H1 (cell line): ENCODE data around the gene PDE8A. TPM values are rescaled to one million over a fixed set of nuclear protein-coding genes. Genes with fewer than 3 reads are reported as not detected.

Experiments
- CTCF ChIA-PET: fragments of 300-600 bp; sonication (Branson Sonifier 250); formaldehyde crosslinking; loops from one replicate; lab custom pipeline; 2021; ENCODE audit not compliant: partially characterized antibody; lab: Charles Lee
- POLR2A ChIA-PET: fragments of 300-600 bp; sonication (Branson Sonifier 250); formaldehyde crosslinking; loops from one replicate; lab custom pipeline; 2021; ENCODE audit warnings: inconsistent platforms; ENCODE audit not compliant: partially characterized antibody; lab: Charles Lee
- DNase-seq, 2 experiments: peaks; one replicate each; pipeline versions ENCODE4 v3.0.0 to v3.0.0-alpha.2; 2010 to 2022; ENCODE audit warnings: low spot score in 2 of 2, low read depth in 1 of 2, mixed read lengths in 1 of 2
- FAIRE-seq: peaks from 2 replicates; lab custom pipeline; 2011; peaks lifted over from hg19 to GRCh38; lab: Jason Lieb, UNC
- H2AFZ ChIP-seq: 2 replicates; pipeline ENCODE4 v1.8.1; 2012; ENCODE audit warnings: low read length, inconsistent platforms
- H2AK5ac ChIP-seq: 2 replicates; pipeline ENCODE4 v1.6.1; 2013; ENCODE audit warnings: low read depth, low read length
- H2BK120ac ChIP-seq: replicated peaks from 2 replicates; pipeline ENCODE3; 2013; ENCODE audit warnings: low read depth, low read length, inconsistent platforms
- H2BK12ac ChIP-seq: 2 replicates; pipeline ENCODE4 v1.6.1; 2013; ENCODE audit warnings: low read depth, low read length
- H2BK15ac ChIP-seq: 2 replicates; pipeline ENCODE4 v1.6.1; 2013; ENCODE audit warnings: low read length
- H2BK20ac ChIP-seq: 2 replicates; pipeline ENCODE4 v1.6.1; 2013; ENCODE audit warnings: low read length
- H2BK5ac ChIP-seq: 2 replicates; pipeline ENCODE4 v1.6.1; 2013; ENCODE audit warnings: low read depth, low read length
- H3K14ac ChIP-seq: 2 replicates; pipeline ENCODE4 v1.6.1; 2013; ENCODE audit warnings: inconsistent platforms; ENCODE audit not compliant: insufficient read length
- H3K18ac ChIP-seq: 2 replicates; pipeline ENCODE4 v1.6.1; 2013; ENCODE audit warnings: low read length; ENCODE audit errors: extremely low read depth
- H3K23ac ChIP-seq: 2 replicates; pipeline ENCODE4 v1.6.1; 2013; ENCODE audit warnings: inconsistent platforms; ENCODE audit not compliant: insufficient read length
- H3K23me2 ChIP-seq: 2 replicates; pipeline ENCODE4 v1.6.1; 2013; ENCODE audit warnings: low read depth, low read length
- H3K27ac ChIP-seq: 2 replicates; pipeline ENCODE4 v1.6.1; 2011; ENCODE audit warnings: low read depth, low read length, inconsistent platforms
- H3K27me3 ChIP-seq, 4 experiments: replicated peaks in 1 of 4; 1 replicate in 1 of 4; 2 replicates in 3 of 4; pipeline versions ENCODE4 v1.6.1 to v1.8.1; 2011 to 2013; ENCODE audit warnings: low read length in 3 of 4, mild to moderate bottlenecking in 3 of 4, inconsistent platforms in 2 of 4, mixed read lengths in 2 of 4, moderate library complexity in 1 of 4; ENCODE audit not compliant: control insufficient read depth in 3 of 4, insufficient read depth in 3 of 4; ENCODE audit errors: extremely low read depth in 1 of 4
- H3K36me3 ChIP-seq, 4 experiments: 2 replicates each; pipeline versions ENCODE4 v1.6.1 to v1.8.1; 2011 to 2013; ENCODE audit warnings: mild to moderate bottlenecking in 4 of 4, low read length in 3 of 4, moderate library complexity in 2 of 4, control low read depth in 1 of 4, inconsistent platforms in 1 of 4; ENCODE audit not compliant: insufficient read depth in 4 of 4, control insufficient read depth in 2 of 4
- H3K4ac ChIP-seq: replicated peaks from 2 replicates; pipeline ENCODE3; 2013; ENCODE audit warnings: low read length, low read depth, mixed read lengths, inconsistent platforms; ENCODE audit not compliant: insufficient read length
- H3K4me1 ChIP-seq, 4 experiments: replicated peaks in 1 of 4; 1 replicate in 1 of 4; 2 replicates in 3 of 4; pipeline versions ENCODE4 v1.6.1 to v1.8.1; 2011 to 2013; ENCODE audit warnings: low read length in 3 of 4, inconsistent platforms in 2 of 4, mixed read lengths in 1 of 4; ENCODE audit not compliant: insufficient read depth in 4 of 4, control insufficient read depth in 3 of 4
- H3K4me2 ChIP-seq, 2 experiments: 2 replicates each; pipeline versions ENCODE4 v1.6.1 to v1.8.1; 2011 to 2013; ENCODE audit warnings: low read depth in 2 of 2, low read length in 2 of 2, control low read depth in 1 of 2, inconsistent platforms in 1 of 2, mild to moderate bottlenecking in 1 of 2; ENCODE audit not compliant: insufficient read depth in 1 of 2
- H3K4me3 ChIP-seq, 4 experiments: fragments of 200-600, 300-600 bp in 1 of 4; sonication (generic), shearing (Covaris generic), sonication (Bioruptor Twin) in 1 of 4; 2 replicates each; pipeline versions ENCODE4 v1.5.1 to v1.8.1; 2011 to 2016; ENCODE audit warnings: low read length in 4 of 4, low read depth in 3 of 4, control low read depth in 2 of 4, inconsistent platforms in 2 of 4, mild to moderate bottlenecking in 2 of 4, mixed read lengths in 1 of 4, moderate library complexity in 1 of 4; ENCODE audit not compliant: insufficient read depth in 2 of 4; ENCODE audit errors: extremely low read depth in 1 of 4
- H3K56ac ChIP-seq: replicated peaks from 2 replicates; pipeline ENCODE3; 2013; ENCODE audit warnings: low read depth, mild to moderate bottlenecking, mixed read lengths, low read length, inconsistent platforms; ENCODE audit not compliant: insufficient read length
- H3K79me1 ChIP-seq: 2 replicates; pipeline ENCODE4 v1.6.1; 2013; ENCODE audit warnings: low read depth, low read length, control low read depth
- H3K79me2 ChIP-seq, 2 experiments: 2 replicates each; pipeline versions ENCODE4 v1.6.1 to v1.8.1; 2012 to 2013; ENCODE audit warnings: low read length in 2 of 2, mild to moderate bottlenecking in 2 of 2, inconsistent platforms in 1 of 2; ENCODE audit not compliant: insufficient read depth in 2 of 2, control insufficient read depth in 1 of 2
- H3K9ac ChIP-seq, 4 experiments: replicated peaks in 1 of 4; 1 replicate in 1 of 4; 2 replicates in 3 of 4; pipeline versions ENCODE4 v1.6.1 to v1.8.1; 2011 to 2013; ENCODE audit warnings: low read depth in 3 of 4, low read length in 3 of 4, control low read depth in 2 of 4, mild to moderate bottlenecking in 2 of 4, moderate library complexity in 2 of 4, inconsistent platforms in 1 of 4; ENCODE audit errors: extremely low read depth in 1 of 4
- H3K9me3 ChIP-seq, 2 experiments: 2 replicates each; pipeline versions ENCODE4 v1.6.1 to v1.8.1; 2012 to 2013; ENCODE audit warnings: mild to moderate bottlenecking in 2 of 2, moderate library complexity in 2 of 2, control low read depth in 1 of 2, inconsistent platforms in 1 of 2, low read depth in 1 of 2, low read length in 1 of 2, mixed read lengths in 1 of 2; ENCODE audit not compliant: insufficient read depth in 2 of 2
- H4K20me1 ChIP-seq, 2 experiments: replicated peaks in 1 of 2; 2 replicates each; pipeline versions ENCODE3 to v1.8.1; 2011 to 2013; ENCODE audit warnings: inconsistent platforms in 2 of 2, low read length in 2 of 2, mild to moderate bottlenecking in 1 of 2; ENCODE audit not compliant: insufficient read depth in 2 of 2, control insufficient read depth in 1 of 2
- H4K5ac ChIP-seq: 2 replicates; pipeline ENCODE4 v1.6.1; 2013; ENCODE audit warnings: low read length, low read depth, mixed read lengths, inconsistent platforms; ENCODE audit not compliant: insufficient read length
- H4K8ac ChIP-seq: 2 replicates; pipeline ENCODE4 v1.8.0; 2013; ENCODE audit warnings: mild to moderate bottlenecking, moderate library complexity, low read length, inconsistent platforms; ENCODE audit not compliant: insufficient read depth; ENCODE audit errors: extremely low read depth
- H4K91ac ChIP-seq: replicated peaks from 2 replicates; pipeline ENCODE3; 2013; ENCODE audit warnings: low read length, mixed read lengths, inconsistent platforms; ENCODE audit not compliant: insufficient read length
- BACH1 ChIP-seq: IDR thresholded peaks from 2 replicates; pipeline ENCODE4 v1.6.1; 2012; ENCODE audit warnings: low read length, improper control_type of control experiment
- CHD2 ChIP-seq: IDR thresholded peaks from 2 replicates; pipeline ENCODE4 v1.6.1; 2012; ENCODE audit warnings: low read length, improper control_type of control experiment
- HDAC2 ChIP-seq, 2 experiments: fragments of 300-600 bp in 1 of 2; sonication (generic) in 1 of 2; IDR thresholded peaks; 2 replicates each; pipeline ENCODE4 v1.6.1; 2011 to 2012; ENCODE audit warnings: low read depth in 2 of 2, low read length in 2 of 2, mild to moderate bottlenecking in 2 of 2, moderate library complexity in 2 of 2, borderline replicate concordance in 1 of 2, inconsistent platforms in 1 of 2
- HDAC6 ChIP-seq: IDR thresholded peaks from one replicate; pipeline ENCODE4 v1.7.1; 2012; ENCODE audit warnings: low read depth, mild to moderate bottlenecking, inconsistent platforms, low read length, moderate library complexity
- KDM4A ChIP-seq: IDR thresholded peaks from one replicate; pipeline ENCODE4 v1.7.1; 2012; ENCODE audit warnings: low read depth, mild to moderate bottlenecking, moderate library complexity, low read length, inconsistent platforms; ENCODE audit not compliant: severe bottlenecking
- MAFK ChIP-seq: IDR thresholded peaks from 2 replicates; pipeline ENCODE4 v1.6.1; 2012; ENCODE audit warnings: low read depth, mild to moderate bottlenecking, improper control_type of control experiment, low read length
- NANOG ChIP-seq: IDR thresholded peaks from 2 replicates; pipeline ENCODE4 v1.6.1; 2011; ENCODE audit warnings: low read length, low read depth, mild to moderate bottlenecking, inconsistent platforms; ENCODE audit not compliant: insufficient read depth, poor library complexity, severe bottlenecking
- POLR2AphosphoS5 ChIP-seq: IDR thresholded peaks from 2 replicates; pipeline ENCODE4 v1.6.1; 2011; ENCODE audit warnings: low read depth, low read length
- RXRA ChIP-seq: IDR thresholded peaks from 2 replicates; pipeline ENCODE4 v1.6.1; 2011; ENCODE audit warnings: low read depth, mild to moderate bottlenecking, low read length, moderate library complexity; ENCODE audit not compliant: insufficient read depth
- TAF7 ChIP-seq: optimal IDR thresholded peaks from 2 replicates; pipeline ENCODE3; 2011; ENCODE audit warnings: low read depth, mild to moderate bottlenecking, inconsistent platforms, low read length, moderate library complexity, borderline replicate concordance
- ZNF274 ChIP-seq: IDR thresholded peaks from 2 replicates; pipeline ENCODE4 v1.7.0; 2012; ENCODE audit warnings: low read length, borderline replicate concordance; ENCODE audit errors: extremely low read depth
- WGBS, 2 experiments: shearing (Covaris generic) in 1 of 2; methylation state at CpG; one replicate each; pipeline versions ENCODE4 v1.1.6 to v1.1.7; 2013 to 2015; ENCODE audit warnings: low lambda C conversion rate in 2 of 2, mixed read lengths in 2 of 2, inconsistent platforms in 1 of 2, low coverage in 1 of 2, missing lambda C conversion rate in 1 of 2; ENCODE audit not compliant: insufficient replicate concordance in 2 of 2, insufficient coverage in 1 of 2, insufficient read length in 1 of 2; ENCODE audit errors: extremely low coverage in 1 of 2, missing lambda C conversion rate in 1 of 2; 5-methylcytosine and 5-hydroxymethylcytosine counted together
- polyA plus RNA-seq, 7 experiments: library from polyadenylated mRNA; depleted of rRNA in 3 of 7; stranded (reverse) in 5 of 7; unstranded in 2 of 7; fragments of >200 nt in 5 of 7; fragments of 200-250 nt in 2 of 7; gene quantifications; 1 replicate in 5 of 7; 2 replicates in 1 of 7; 4 replicates in 1 of 7; pipeline versions ENCODE4 v1.2.1 to v1.2.3, GENCODE V29; 2011 to 2013; ENCODE audit warnings: missing spikeins in 2 of 7, mixed read lengths in 2 of 7
- total RNA-seq: library from RNA; stranded (reverse); fragmentation: NEBNext Ultra II Directional; extraction: Animal tissue kit (Norgen Biotek cat#: 25700); gene quantifications from 2 replicates; pipeline ENCODE4 v1.2.1, GENCODE V29; 2021

PDE8A gene
- total and polyA plus RNA-seq, 2 of the 8 experiments (the other 6 are each of a cell fraction or from before 2014, with no cell fraction given): 6.9 to 7.8 TPM

- H2BK12ac ChIP-seq: no peak overlapping the region
- CTCF ChIA-PET: interaction anchor here (1.0 kb wide), 1 partner anchor 14 kb away, joined by 3 read pairs; no protein-coding TSS in a partner anchor
- TF ChIP-seq NANOG (no peak), POLR2AphosphoS5 (no peak), KDM4A (no peak), BACH1 (no peak), ZNF274 (no peak), MAFK (no peak), HDAC2 (IDR thresholded peaks at IDR 0.05; ENCODE audit: borderline replicate concordance in 1 of 2, low read depth in 2 of 2, low read length in 2 of 2) (no peak), HDAC6 (no peak), CHD2 (no peak), RXRA (no peak), TAF7 (no peak)
- H2BK5ac ChIP-seq: no peak overlapping the region
- H3K23ac ChIP-seq: no peak overlapping the region
- DNase-seq (no peak), FAIRE-seq (no peak)
- no peak overlapping the region for H2BK120ac ChIP-seq
- H4K20me1 ChIP-seq: no peaks in the 10 kb centered on the region
- no peak overlapping the region for H3K56ac ChIP-seq
- H4K91ac ChIP-seq: no peak overlapping the region
- no peaks in the 10 kb centered on the region for H3K9me3 ChIP-seq
- POLR2A ChIA-PET: no interaction called here
- H2BK15ac ChIP-seq: no peak overlapping the region
- WGBS, 2 experiments: 81% methylated on average over 9 of the region's 9 CpGs; no CpG with 5 or more reads in 1 of the 2 experiments
- H2AK5ac ChIP-seq: no peak overlapping the region
- no peak overlapping the region for H3K4me2 ChIP-seq
- no peak overlapping the region for H3K18ac ChIP-seq
- H3K79me2 ChIP-seq: no peaks in the 10 kb centered on the region
- no peak overlapping the region for H4K5ac ChIP-seq
- no peak overlapping the region for H3K9ac ChIP-seq
- H3K14ac ChIP-seq: no peak overlapping the region
- no peak overlapping the region for H3K4ac ChIP-seq
- H3K4me1 ChIP-seq: peaks cover 2 to 6% (median 4%) of the 10 kb centered on the region in 4 experiments; a peak in 4 of 7 replicates
- H3K23me2 ChIP-seq: no peaks in the 10 kb centered on the region
- no peaks in the 10 kb centered on the region for H3K27me3 ChIP-seq
- no peak overlapping the region for H2BK20ac ChIP-seq
- no peak overlapping the region for H3K27ac ChIP-seq
- H3K36me3 ChIP-seq: no peaks in the 10 kb centered on the region
- H2AFZ ChIP-seq: no peak overlapping the region
- no peak overlapping the region; the same call in 1 of the 2 replicates for H4K8ac ChIP-seq
- no peaks in the 10 kb centered on the region for H3K79me1 ChIP-seq
- H3K4me3 ChIP-seq: no peak overlapping the region
These were observed 173.7 kb downstream of the PDE8A start for GRCh38 chr15:85155360-85155759.
